ENCODE measurements around the gene NDUFAF5. TPM values are rescaled to one million over a fixed set of nuclear protein-coding genes. Genes with fewer than 3 reads are reported as not detected.

The NDUFAF5 gene
- total and polyA plus RNA-seq, 2 donors (not counting 3 experiments of a cell fraction or from before 2014, with no cell fraction given): 9.8 to 26.4 TPM

- CTCF ChIA-PET: interaction anchor here (0.9 to 3.9 kb wide), 7 partner anchors 10 to 253 kb away, joined by 3 to 31 read pairs (median 4); no protein-coding TSS in a partner anchor
- Histone ChIP-seq H3K9ac (replicated peaks; ENCODE audit: extremely low read depth, insufficient read depth, low read length) (no peak overlapping the region), H3K4me2 (ENCODE audit: insufficient read depth, low read length) (no peak overlapping the region), H3K79me2 (ENCODE audit: control insufficient read depth, insufficient read depth, low read length) (no peaks in the 10 kb centered on the region), H3K4me1 (ENCODE audit: control insufficient read depth, extremely low read depth, insufficient read depth, low read length) (no peaks in the 10 kb centered on the region), H3K9me3 (replicated peaks; ENCODE audit: control insufficient read depth, insufficient read depth, low read length) (no peaks in the 10 kb centered on the region), H3K36me3 (ENCODE audit: control insufficient read depth in 2 of 2, extremely low read depth in 1 of 2, insufficient read depth in 2 of 2, low read length in 2 of 2) (peaks cover 10 to 22% of the 10 kb centered on the region in 2 experiments), H4K20me1 (replicated peaks; ENCODE audit: control insufficient read depth, extremely low read depth, insufficient read depth, low read length) (no peaks in the 10 kb centered on the region), H3K4me3 (replicated peaks in 1 of 3; ENCODE audit: insufficient read depth in 1 of 3, low read depth in 1 of 3, low read length in 3 of 3) (no peak overlapping the region), H3K9me1 (replicated peaks; ENCODE audit: control insufficient read depth, extremely low read depth, insufficient read depth, low read length) (no peaks in the 10 kb centered on the region), H2AFZ (ENCODE audit: low read depth, low read length) (no peak overlapping the region), H3K27ac (ENCODE audit: insufficient read depth, low read depth, low read length) (peak overlapping the region; percentile 6), H3K27me3 (ENCODE audit: control insufficient read depth in 2 of 2, insufficient read depth in 2 of 2, low read length in 2 of 2) (no peaks in the 10 kb centered on the region)
- dilution Hi-C loops (cut with MboI; ENCODE audit: extremely low pct_ligation_motif_present, low sequenced_read_pairs) (no loop called here), intact Hi-C loops (cut with micrococcal nuclease) (no loop called here)
- TF ChIP-seq MYC (IDR thresholded peaks at IDR 0.05; ENCODE audit: low read depth, low read length): no peak
- no peak for TF ChIP-seq FOS (IDR thresholded peaks at IDR 0.05; ENCODE audit: borderline replicate concordance, insufficient read depth, low read length)
- TF ChIP-seq MAX (IDR thresholded peaks at IDR 0.05; ENCODE audit: insufficient read depth, insufficient read length): no peak
- POLR2A ChIA-PET: no interaction called here
- DNase-seq (ENCODE audit: low read depth, low spot score) (peak; percentile 71), FAIRE-seq (peak; percentile 73)
- no TSS peak for BruUV-seq (replicated peaks)
Observed at GRCh38 chr20:13800728-13801134, 15.9 kb downstream of the NDUFAF5 start.

GRCh38 chr20:13809373-13809772 is 24.5 kb downstream of the NDUFAF5 start:
- intact Hi-C loops (cut with micrococcal nuclease): no loop called here
- BruUV-seq (replicated peaks): no TSS peak
- H3K36me3 ChIP-seq (ENCODE audit: control insufficient read depth in 2 of 2, extremely low read depth in 1 of 2, insufficient read depth in 2 of 2, low read length in 2 of 2): peaks cover 12 to 24% of the 10 kb centered on the region in 2 experiments
- H3K4me2 ChIP-seq (ENCODE audit: insufficient read depth, low read length): no peak overlapping the region
- no peaks in the 10 kb centered on the region for H3K27me3 ChIP-seq (ENCODE audit: control insufficient read depth in 2 of 2, insufficient read depth in 2 of 2, low read length in 2 of 2)
- TF ChIP-seq POLR2AphosphoS5 (IDR thresholded peaks at IDR 0.05; ENCODE audit: insufficient read depth, low read depth, low read length) (no peak), MYC (IDR thresholded peaks at IDR 0.05; ENCODE audit: low read depth, low read length) (no peak), CTCF (IDR thresholded peaks at IDR 0.05; ENCODE audit: extremely low read depth in 1 of 2, insufficient read depth in 1 of 2, low read depth in 1 of 2, low read length in 2 of 2) (no peak), POLR2A (IDR thresholded peaks at IDR 0.05; ENCODE audit: low read depth, low read length) (no peak)
- H3K9me1 ChIP-seq (replicated peaks; ENCODE audit: control insufficient read depth, extremely low read depth, insufficient read depth, low read length): no peaks in the 10 kb centered on the region
- no peak for DNase-seq (ENCODE audit: low read depth, low spot score)
- H3K4me3 ChIP-seq (replicated peaks in 1 of 3; ENCODE audit: insufficient read depth in 1 of 3, low read depth in 1 of 3, low read length in 3 of 3): no peak overlapping the region
- H3K79me2 ChIP-seq (ENCODE audit: control insufficient read depth, insufficient read depth, low read length): no peaks in the 10 kb centered on the region
- dilution Hi-C loops (cut with MboI; ENCODE audit: extremely low pct_ligation_motif_present, low sequenced_read_pairs): no loop called here
- ChIA-PET POLR2A (no interaction called here), CTCF (interaction anchor here (1.3 to 2.7 kb wide), 2 partner anchors 11 to 21 kb away, joined by 3 to 12 read pairs; no protein-coding TSS in a partner anchor)
- no peaks in the 10 kb centered on the region for H3K4me1 ChIP-seq (ENCODE audit: control insufficient read depth, extremely low read depth, insufficient read depth, low read length)
- no peaks in the 10 kb centered on the region for H4K20me1 ChIP-seq (replicated peaks; ENCODE audit: control insufficient read depth, extremely low read depth, insufficient read depth, low read length)
- no peak for FAIRE-seq
- no peak overlapping the region for H2AFZ ChIP-seq (ENCODE audit: low read depth, low read length)
- H3K27ac ChIP-seq (ENCODE audit: insufficient read depth, low read depth, low read length): no peak overlapping the region
- no peaks in the 10 kb centered on the region for H3K9me3 ChIP-seq (replicated peaks; ENCODE audit: control insufficient read depth, insufficient read depth, low read length)
- H3K9ac ChIP-seq (replicated peaks; ENCODE audit: extremely low read depth, insufficient read depth, low read length): no peak overlapping the region
